ENCODE data around the gene ARFIP1.
"Not testable (repeated sequence)": the region's sequence is repeated elsewhere in the genome, so short reads cannot be mapped to it uniquely, and the experiment has no call there.

Gene ARFIP1

DNA sequence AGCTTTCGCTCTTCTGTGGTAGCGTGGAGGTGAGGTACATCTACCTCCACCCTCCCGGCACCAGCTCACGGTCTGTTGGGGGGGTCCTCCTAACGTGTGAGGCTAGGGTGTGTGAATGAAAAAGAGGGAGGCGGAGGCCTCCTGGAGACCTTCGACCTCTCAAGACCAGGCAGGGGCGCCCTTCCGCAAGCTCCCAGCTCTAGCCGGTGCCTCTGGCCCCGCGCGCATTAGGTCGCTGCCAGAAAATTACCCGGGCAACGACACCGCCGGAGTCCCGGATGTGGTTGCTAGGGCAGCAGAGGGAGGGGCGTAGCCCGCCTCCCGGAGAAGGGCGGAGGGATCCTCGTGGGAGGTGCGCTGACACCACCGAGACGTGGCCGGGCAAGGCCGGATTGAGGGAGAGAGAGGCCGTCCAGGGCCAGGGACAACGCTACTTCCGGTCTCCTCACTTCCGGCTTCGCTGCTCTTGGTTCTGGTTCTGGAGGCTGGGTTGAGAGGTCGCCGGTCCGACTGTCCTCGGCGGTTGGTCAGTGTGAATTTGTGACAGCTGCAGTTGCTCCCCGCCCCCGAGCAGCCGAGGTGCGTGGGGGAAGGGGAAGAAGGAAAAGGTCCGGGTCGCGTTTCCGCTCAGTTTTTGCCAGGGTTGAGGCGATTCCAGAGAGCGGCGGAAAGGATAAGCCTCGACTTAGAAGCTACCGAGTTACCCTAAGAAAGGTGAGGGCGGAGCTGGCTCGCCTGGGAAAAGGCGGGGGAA lies at the start of gene ARFIP1, which contains the start of gene TIGD4:
Gene ARFIP1, plus strand, starts transcription at position 442 of the 754 bp plus-strand sequence. CDS start 49,680 bp downstream, outside the sequence.
Gene TIGD4, minus strand, starts transcription at position 218 of the 754 bp plus-strand sequence. CDS start 8,726 bp downstream, outside the sequence.
- FAIRE-seq = peak; percentile 84

DNA sequence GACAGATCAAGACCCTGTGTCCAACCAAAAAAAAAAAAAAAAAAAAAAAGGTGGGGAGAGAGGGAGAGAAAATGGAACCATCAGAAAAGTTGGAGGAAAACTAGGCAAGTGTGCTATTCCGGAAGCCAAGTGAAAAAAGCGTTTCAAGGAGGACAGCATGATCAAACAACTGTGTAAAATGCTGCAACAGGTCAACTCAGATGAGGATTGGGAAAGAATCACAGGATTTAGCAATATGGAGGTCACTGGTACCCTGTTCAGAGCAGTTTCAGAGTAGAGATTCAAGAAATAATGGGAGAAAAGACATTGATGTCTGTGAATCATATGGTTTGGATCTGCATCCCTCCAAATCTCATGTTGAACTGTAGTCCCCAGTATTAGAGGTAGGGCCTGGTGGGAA lies 47.8 kb upstream of the ARFIP1 start:
- FAIRE-seq = no peak

DNA sequence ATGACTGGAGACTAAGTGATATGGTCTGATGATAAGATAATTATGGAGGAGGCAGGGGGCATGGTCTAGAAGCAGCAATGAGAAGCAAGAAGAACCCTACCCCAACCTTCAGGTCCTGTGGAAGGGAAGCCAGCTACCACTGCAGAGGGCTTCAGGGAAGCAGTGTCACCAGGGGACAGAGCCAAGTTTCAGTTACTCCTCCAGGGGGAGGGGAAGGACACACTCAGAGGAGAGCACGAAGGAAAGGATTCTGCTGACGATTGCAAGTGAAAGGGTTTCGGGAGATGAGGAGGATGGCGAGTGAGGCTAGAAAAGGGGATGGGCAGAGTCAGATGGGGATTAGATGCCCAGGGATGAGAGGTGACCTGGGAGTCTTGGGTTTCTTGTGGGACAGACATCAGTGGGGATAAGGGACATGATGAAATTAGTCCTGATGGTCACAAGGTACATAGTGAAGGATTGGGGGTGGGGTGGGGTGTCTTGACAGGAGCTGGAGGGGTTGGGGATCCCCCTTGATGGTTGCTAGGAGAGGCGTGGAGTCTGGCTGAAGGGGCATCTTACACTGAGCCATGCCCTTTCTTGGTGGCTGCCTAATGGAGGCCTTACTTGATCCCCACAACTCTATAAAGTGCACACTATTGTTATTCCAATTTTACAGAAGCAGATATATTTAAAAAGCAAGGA lies 45.6 kb upstream of the ARFIP1 start:
- FAIRE-seq = no peak

GRCh38 chr4:152734699-152735050 lies 45.1 kb upstream of the ARFIP1 start:
- FAIRE-seq = no peak

DNA sequence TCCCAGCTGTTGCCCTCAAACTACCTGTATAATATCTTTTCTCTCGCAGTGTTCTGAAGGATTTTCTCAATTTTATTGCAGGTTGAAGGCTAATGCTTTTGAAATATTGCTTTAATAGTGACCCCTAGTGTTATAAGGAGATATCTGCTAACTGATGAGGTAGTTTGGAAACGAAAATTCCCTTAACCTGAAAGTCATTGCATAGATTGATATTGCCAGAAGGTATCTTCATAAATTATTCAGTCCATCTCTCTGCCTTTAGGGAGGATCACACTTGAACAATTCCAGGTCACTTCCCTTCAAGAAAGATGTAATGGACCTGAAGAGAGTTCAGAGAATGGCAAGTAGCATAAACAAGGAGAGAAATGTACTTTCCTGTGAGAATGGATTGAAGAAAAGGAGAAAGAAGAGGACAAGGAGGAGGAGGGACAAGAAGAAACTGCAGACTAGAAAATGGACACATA lies 44.3 kb upstream of the ARFIP1 start:
- peak; percentile 93 for FAIRE-seq

DNA sequence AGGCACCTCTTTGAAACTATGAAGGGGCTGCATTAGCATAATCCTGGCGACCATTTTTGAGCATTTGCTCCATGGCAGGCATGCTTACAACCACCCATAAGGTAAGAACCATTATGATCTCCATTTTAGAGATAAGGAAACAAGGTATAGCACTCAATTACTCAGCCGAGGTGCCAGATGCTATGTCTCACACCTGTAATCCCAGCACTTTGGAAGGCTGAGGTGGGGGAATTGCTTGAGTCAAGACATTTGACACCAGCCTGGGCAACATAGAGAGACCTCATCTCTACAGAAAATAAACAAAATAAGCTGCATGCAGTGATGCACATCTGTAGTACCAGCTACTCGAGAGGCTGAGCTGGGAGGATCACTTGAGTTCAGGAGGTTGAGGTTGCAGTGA lies 43.8 kb upstream of the ARFIP1 start:
- FAIRE-seq = no peak

DNA sequence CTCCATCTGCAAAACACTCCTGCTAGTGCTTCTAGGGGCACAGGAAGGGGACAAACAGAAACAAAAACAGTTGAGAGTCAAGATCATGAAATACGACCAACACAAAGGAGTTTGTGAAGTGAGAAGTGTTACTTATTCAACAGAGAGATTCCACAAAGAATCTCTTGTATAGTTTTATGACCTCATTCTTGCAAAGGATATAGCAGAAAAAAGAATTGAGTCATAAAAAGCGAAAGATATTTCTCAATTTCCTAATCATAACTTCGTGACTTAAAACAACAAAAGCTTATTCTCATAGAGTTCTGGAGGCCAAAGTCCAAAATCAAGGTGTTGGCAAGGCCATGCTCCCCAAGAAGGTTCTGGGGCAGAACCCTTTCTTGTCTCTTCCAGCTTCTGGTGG lies 40.9 kb upstream of the ARFIP1 start:
- no peak for FAIRE-seq

DNA sequence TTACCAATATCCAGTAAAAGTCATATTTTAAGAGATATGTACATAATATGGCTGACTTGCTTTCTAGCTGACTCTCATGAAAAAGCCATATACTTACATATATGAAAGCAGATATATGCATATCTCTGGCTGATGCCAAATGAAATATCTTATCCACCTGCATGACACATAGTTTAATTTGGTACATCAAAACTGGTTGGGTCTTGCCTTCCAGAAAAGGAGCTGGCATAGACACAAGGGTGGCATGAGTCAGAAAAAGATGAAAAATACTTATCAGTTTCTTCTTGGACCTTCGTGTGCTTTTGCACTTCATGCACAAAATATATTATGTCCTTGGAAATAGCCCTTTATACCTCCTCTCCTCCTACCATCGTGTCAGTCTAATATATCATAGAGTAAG lies 32.3 kb upstream of the ARFIP1 start:
- no peak for FAIRE-seq

GRCh38 chr4:152748619-152749018 lies 31.1 kb upstream of the ARFIP1 start:
- no peak for FAIRE-seq

- FAIRE-seq = no peak
These were observed 16.0 kb upstream of the ARFIP1 start for GRCh38 chr4:152763796-152764195.

DNA sequence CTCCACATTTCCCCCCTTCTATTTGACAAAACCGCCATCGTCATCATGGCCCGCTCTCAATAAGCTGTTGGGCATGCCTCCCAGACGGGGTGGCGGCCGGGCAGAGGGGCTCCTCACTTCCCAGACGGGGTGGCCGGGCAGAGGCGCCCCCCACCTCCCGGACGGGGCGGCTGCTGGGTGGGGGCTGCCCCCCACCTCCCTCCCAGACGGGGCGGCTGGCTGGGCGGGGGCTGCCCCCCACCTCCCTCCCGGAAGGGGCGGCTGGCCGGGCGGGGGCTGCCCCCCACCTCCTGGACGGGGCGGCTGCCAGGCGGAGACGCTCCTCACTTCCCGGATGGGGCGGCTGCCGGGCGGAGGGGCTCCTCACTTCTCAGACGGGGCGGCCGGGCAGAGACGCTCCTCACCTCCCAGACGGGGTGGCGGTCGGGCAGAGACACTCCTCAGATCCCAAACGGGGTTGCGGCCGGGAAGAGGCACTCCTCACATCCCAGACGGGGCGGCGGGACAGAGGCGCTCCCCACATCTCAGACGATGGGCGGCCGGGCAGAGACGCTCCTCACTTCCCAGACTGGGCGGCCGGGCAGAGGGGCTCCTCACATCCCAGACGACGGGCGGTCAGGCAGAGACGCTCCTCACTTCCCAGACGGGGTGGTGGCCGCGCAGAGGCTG lies 14.6 kb upstream of the ARFIP1 start:
- FAIRE-seq = not testable (repeated sequence)

GRCh38 chr4:152771741-152772533 lies 7.8 kb upstream of the ARFIP1 start:
- FAIRE-seq = no peak

- no peak for FAIRE-seq
These were observed 6.4 kb upstream of the ARFIP1 start for GRCh38 chr4:152773339-152773738.

GRCh38 chr4:152773953-152774352 lies 5.8 kb upstream of the ARFIP1 start:
- peak; percentile 17 for FAIRE-seq

DNA sequence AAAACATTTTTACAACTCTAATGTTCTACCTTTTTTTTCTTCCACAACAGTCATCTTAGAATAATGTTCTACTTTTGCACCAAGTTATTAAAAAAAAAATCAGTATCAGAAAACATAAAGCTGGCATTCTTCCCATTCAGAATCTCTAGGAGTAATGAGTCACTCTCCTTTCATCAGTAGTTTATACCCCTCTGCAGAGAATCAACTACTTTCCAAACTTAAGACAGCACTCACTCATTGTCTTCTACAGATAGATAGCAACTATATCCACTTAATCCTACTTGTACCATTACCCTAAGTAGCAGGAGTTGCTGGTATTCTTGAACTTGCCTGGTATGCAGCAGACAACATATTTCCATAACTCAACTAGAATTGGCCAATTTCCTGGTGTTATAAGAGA lies 3.4 kb upstream of the ARFIP1 start:
- FAIRE-seq = peak; percentile 9

DNA sequence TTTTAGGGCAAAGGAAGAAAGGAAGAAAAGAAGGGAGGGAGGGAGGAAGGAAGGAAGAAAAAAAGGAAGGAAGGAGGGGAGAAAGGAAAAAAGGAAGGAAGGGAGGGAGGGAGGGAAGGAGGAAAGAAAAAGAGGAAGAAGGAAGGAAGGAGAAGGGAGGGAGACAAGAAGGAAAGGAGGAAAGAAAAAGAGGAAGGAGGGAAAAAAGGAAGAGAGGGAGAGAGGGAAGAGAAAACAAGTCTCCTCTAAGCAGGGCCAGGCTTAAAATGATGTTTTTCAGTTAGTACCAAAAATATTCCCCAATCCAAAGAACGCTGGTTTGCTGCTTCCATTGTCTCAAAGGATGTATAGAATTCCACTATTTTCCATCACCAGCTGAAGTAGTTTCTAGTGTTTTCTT lies 2.3 kb upstream of the ARFIP1 start:
- FAIRE-seq = no peak

DNA sequence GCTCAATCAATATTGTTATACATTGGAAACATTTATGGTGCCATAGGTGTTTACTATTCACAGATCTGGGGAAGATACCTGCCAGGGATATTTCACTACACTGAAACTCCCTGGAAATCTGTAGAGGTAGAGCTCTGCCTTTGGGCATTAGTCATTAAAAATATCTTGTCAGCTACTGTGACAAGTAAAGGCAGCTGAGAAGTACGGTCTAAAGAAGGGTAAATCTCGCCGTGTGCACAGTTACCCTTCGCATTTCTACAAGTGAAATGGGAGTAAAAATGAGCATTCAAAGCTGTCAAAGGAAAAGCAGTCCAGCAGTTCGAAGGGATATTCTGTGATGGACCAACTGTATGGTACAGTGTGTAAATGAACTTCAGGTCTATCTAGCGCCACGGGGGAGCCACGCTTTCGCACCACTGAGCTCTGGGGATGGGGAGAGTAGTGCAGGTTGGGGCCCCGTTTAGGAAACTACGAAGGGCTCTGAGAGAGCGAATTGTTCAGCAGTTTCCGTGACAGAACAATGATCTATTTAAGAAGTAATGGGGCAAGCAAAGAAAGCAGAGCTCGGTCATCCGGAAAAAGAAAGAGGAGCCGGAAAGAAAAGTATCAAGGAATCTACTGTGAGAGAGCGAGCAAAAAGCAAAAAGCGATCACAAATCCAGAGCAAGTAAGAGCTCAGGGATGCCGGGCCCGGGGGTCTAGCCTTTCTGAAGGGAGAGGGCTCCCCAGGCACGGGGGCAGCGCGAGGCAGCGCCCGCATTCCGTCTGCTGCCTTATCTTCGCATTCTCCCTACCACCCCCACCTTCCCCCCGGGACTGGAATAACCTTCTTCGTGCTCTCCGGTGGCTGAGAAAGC lies 870 bp upstream of the ARFIP1 start:
- FAIRE-seq = no peak

- no peak for FAIRE-seq
These were observed 569 bp downstream of the ARFIP1 start for GRCh38 chr4:152780267-152780778.

DNA sequence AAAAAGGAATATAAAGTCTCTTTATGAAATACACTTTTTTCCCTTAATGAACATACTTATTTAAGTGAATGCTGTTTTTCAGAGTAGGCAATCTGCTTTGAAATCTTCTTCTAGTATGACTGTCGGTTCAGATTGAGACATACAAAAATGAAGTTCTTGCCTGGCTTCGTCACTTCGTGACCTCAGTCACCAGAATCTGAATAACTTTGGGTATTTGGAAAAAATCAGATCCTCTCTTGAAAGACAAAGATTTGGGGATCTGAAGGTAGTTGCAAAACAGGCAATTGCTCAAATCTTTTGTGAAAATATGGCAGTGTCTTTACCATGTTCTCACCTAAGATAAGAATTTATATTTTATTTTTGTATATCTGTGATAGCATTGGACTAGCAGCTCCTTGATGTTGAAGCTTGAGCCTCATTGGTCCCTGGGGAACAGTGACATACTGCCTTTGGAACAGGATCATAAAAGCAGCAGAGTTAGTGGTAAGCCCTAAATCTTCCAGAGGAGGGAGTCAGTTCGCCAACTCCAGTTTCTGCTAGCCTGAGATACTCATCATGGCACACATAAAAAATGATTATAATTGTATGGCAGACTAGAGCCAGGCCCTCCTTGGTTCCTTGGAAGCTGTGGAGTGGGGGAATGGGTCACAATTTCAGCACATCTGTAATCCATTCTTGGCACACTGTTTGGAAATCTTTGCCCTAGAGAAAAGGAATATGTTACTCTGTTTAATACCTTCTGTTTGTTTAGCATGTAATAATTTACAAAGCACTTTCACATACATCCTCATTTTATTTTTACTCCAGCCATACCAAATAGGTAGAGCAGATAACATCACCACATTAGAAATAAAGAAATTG lies 5.0 kb downstream of the ARFIP1 start:
- no peak for FAIRE-seq

All from islet of Langerhans (tissue), 1 donor.